Liver (tissue), 9 donors: ENCODE data around the gene YEATS2. TPM values are rescaled to one million over a fixed set of nuclear protein-coding genes. Genes with fewer than 3 reads are reported as not detected.

Source experiments
- DNase-seq: peaks from one replicate; pipeline ENCODE4 v3.0.0-alpha.2; 2017; ENCODE audit warnings: low spot score
- H3K27ac ChIP-seq, 2 donors: one replicate each; pipeline ENCODE4 v1.7.0; 2013; ENCODE audit warnings: inconsistent platforms in 2 of 2, low read length in 2 of 2, control low read depth in 1 of 2, low read depth in 1 of 2, mild to moderate bottlenecking in 1 of 2
- H3K27me3 ChIP-seq, 4 donors: one replicate each; pipeline versions ENCODE4 v1.6.1 to v1.7.0; 2013; ENCODE audit warnings: low read length in 3 of 4, inconsistent platforms in 1 of 4, mild to moderate bottlenecking in 1 of 4, moderate library complexity in 1 of 4; ENCODE audit not compliant: control insufficient read depth in 4 of 4, insufficient read depth in 4 of 4
- H3K36me3 ChIP-seq, 4 donors: one replicate each; pipeline versions ENCODE4 v1.6.1 to v1.7.0; 2013; ENCODE audit warnings: low read length in 3 of 4, mild to moderate bottlenecking in 3 of 4, low read depth in 1 of 4, moderate library complexity in 1 of 4; ENCODE audit not compliant: control insufficient read depth in 4 of 4, insufficient read depth in 3 of 4
- H3K4me1 ChIP-seq, 4 donors: one replicate each; pipeline versions ENCODE4 v1.6.1 to v1.7.0; 2013; ENCODE audit warnings: low read length in 3 of 4, mild to moderate bottlenecking in 3 of 4, moderate library complexity in 1 of 4; ENCODE audit not compliant: control insufficient read depth in 4 of 4, insufficient read depth in 4 of 4
- H3K4me3 ChIP-seq, 3 donors: one replicate each; pipeline versions ENCODE4 v1.6.1 to v1.7.0; 2013; ENCODE audit warnings: low read length in 3 of 3, control low read depth in 1 of 3, low read depth in 1 of 3, mild to moderate bottlenecking in 1 of 3
- H3K9ac ChIP-seq, 2 donors: one replicate each; pipeline ENCODE4 v1.7.0; 2013; ENCODE audit warnings: low read length in 2 of 2, mild to moderate bottlenecking in 2 of 2, moderate library complexity in 2 of 2, control low read depth in 1 of 2, low read depth in 1 of 2
- H3K9me3 ChIP-seq, 4 donors: one replicate each; pipeline versions ENCODE4 v1.6.1 to v1.7.0; 2013; ENCODE audit warnings: low read length in 3 of 4; ENCODE audit not compliant: control insufficient read depth in 4 of 4
- CTCF ChIP-seq: fragments of 150-350 bp; IDR thresholded peaks from 2 replicates; pipeline ENCODE4 v1.5.1; 2017; ENCODE audit warnings: improper control_type of control experiment, low read depth, low read length; ENCODE audit not compliant: missing input control
- EGR1 ChIP-seq, 2 donors: IDR thresholded peaks; 2 replicates each; pipeline ENCODE4 v1.6.1; 2016 to 2018; ENCODE audit warnings: antibody characterized with exemption in 2 of 2, low read depth in 2 of 2
- FOXA1 ChIP-seq: IDR thresholded peaks from 2 replicates; pipeline ENCODE4 v1.6.1; 2016; ENCODE audit warnings: antibody characterized with exemption
- FOXA2 ChIP-seq: IDR thresholded peaks from 2 replicates; pipeline ENCODE4 v1.6.1; 2016; ENCODE audit warnings: antibody characterized with exemption
- HNF4A ChIP-seq, 2 donors: conservative IDR thresholded peaks; 2 replicates each; pipeline ENCODE4 v1.6.1; 2016; ENCODE audit warnings: antibody characterized with exemption in 2 of 2, mild to moderate bottlenecking in 2 of 2
- HNF4G ChIP-seq: IDR thresholded peaks from 2 replicates; pipeline ENCODE4 v1.6.1; 2016; ENCODE audit warnings: antibody characterized with exemption
- JUND ChIP-seq, 2 donors: IDR thresholded peaks; 2 replicates each; pipeline ENCODE4 v1.6.1; 2016; ENCODE audit warnings: antibody characterized with exemption in 2 of 2
- MAX ChIP-seq: IDR thresholded peaks from 2 replicates; pipeline ENCODE4 v1.6.1; 2016; ENCODE audit warnings: antibody characterized with exemption
- RAD21 ChIP-seq, 2 donors: IDR thresholded peaks; 2 replicates each; pipeline ENCODE4 v1.6.1; 2016; ENCODE audit warnings: antibody characterized with exemption in 2 of 2, mild to moderate bottlenecking in 2 of 2
- RXRA ChIP-seq, 2 donors: IDR thresholded peaks; 2 replicates each; pipeline ENCODE4 v1.6.1; 2017 to 2018; ENCODE audit warnings: antibody characterized with exemption in 2 of 2, mild to moderate bottlenecking in 1 of 2
- SP1 ChIP-seq: IDR thresholded peaks from 2 replicates; pipeline ENCODE4 v1.6.1; 2018; ENCODE audit warnings: antibody characterized with exemption, mild to moderate bottlenecking
- TAF1 ChIP-seq: conservative IDR thresholded peaks from 2 replicates; pipeline ENCODE4 v1.6.1; 2016; ENCODE audit warnings: antibody characterized with exemption, mild to moderate bottlenecking
- YY1 ChIP-seq: IDR thresholded peaks from 2 replicates; pipeline ENCODE4 v1.6.1; 2016; ENCODE audit warnings: antibody characterized with exemption, mild to moderate bottlenecking
- WGBS: extraction: QIAGEN DNeasy Blood & Tissue Kit; methylation state at CpG from one replicate; pipeline ENCODE4 v1.1.7; 2013; 5-methylcytosine and 5-hydroxymethylcytosine counted together
- polyA plus RNA-seq, 2 donors: library from polyadenylated mRNA; stranded (reverse) in 1 of 2; unstranded in 1 of 2; fragments of 200-250 nt in 1 of 2; fragments of >200 nt in 1 of 2; fragmentation: Nextera tagmentation in 1 of 2; extraction: Ambion mirVana in 1 of 2; gene quantifications; one replicate each; pipeline versions ENCODE4 v1.2.1 to v1.2.3, GENCODE V29; 2013 to 2015
- total RNA-seq, 2 donors: library from RNA; depleted of rRNA; stranded (reverse); fragments of >200 nt; gene quantifications; one replicate each; pipeline ENCODE4 v1.2.3, GENCODE V29; 2014
- TF ChIP-seq, protein P1 (sequence below): IDR thresholded peaks from 2 replicates; pipeline ENCODE4 v1.6.1; 2016; ENCODE audit warnings: antibody characterized with exemption, mild to moderate bottlenecking
- TF ChIP-seq, protein P2 (sequence below): IDR thresholded peaks from 2 replicates; pipeline ENCODE4 v1.6.1; 2016; ENCODE audit warnings: antibody characterized with exemption
- donor health status: healthy.
- donor health status: healthy.
- donor health status: healthy.
- donor health status: healthy.
- donor health status: healthy.

YEATS2 gene
- total and polyA plus RNA-seq, 4 donors = 1.5 to 9.4 (median 4.9) TPM

DNA sequence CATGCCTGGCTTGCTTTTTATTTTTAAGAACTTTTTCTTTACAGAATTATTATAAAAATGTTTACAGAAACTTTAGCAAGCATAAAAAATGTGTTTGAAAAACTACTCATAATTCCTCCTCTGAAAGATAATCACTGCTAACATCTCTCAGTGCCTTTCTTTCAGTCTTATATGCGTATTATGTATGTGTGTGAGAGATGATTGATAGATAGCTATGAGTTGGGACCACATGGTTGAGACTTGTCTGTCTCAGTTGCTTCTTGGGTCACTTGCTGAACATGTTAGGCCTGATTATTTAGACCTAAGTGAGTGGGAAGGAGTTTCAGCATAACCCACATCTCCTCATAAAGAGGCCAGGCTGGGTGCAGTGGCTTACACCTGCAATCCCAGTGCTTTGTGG, 116.6 kb downstream of the YEATS2 start:
- Histone ChIP-seq H3K4me1 (no peaks in the 10 kb centered on the region), H3K27me3 (no peaks in the 10 kb centered on the region), H3K36me3 (peaks cover 3 to 20% (median 18%) of the 10 kb centered on the region in 4 donors), H3K4me3 (no peak overlapping the region), H3K9ac (no peak overlapping the region), H3K9me3 (no peaks in the 10 kb centered on the region), H3K27ac (no peak overlapping the region)
- 97% methylated on average over 1 of the region's 1 CpG for WGBS
- no peak for DNase-seq
- no peak for TF ChIP-seq FOXA2
- TF ChIP-seq EGR1 (IDR thresholded peaks at IDR 0.05; ENCODE audit: low read depth in 2 of 2) = no peak
- TF ChIP-seq, protein P1, sequence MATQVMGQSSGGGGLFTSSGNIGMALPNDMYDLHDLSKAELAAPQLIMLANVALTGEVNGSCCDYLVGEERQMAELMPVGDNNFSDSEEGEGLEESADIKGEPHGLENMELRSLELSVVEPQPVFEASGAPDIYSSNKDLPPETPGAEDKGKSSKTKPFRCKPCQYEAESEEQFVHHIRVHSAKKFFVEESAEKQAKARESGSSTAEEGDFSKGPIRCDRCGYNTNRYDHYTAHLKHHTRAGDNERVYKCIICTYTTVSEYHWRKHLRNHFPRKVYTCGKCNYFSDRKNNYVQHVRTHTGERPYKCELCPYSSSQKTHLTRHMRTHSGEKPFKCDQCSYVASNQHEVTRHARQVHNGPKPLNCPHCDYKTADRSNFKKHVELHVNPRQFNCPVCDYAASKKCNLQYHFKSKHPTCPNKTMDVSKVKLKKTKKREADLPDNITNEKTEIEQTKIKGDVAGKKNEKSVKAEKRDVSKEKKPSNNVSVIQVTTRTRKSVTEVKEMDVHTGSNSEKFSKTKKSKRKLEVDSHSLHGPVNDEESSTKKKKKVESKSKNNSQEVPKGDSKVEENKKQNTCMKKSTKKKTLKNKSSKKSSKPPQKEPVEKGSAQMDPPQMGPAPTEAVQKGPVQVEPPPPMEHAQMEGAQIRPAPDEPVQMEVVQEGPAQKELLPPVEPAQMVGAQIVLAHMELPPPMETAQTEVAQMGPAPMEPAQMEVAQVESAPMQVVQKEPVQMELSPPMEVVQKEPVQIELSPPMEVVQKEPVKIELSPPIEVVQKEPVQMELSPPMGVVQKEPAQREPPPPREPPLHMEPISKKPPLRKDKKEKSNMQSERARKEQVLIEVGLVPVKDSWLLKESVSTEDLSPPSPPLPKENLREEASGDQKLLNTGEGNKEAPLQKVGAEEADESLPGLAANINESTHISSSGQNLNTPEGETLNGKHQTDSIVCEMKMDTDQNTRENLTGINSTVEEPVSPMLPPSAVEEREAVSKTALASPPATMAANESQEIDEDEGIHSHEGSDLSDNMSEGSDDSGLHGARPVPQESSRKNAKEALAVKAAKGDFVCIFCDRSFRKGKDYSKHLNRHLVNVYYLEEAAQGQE = no peak
- no peak for TF ChIP-seq YY1
- TF ChIP-seq JUND (IDR thresholded peaks at IDR 0.05) = no peak
- no peak for TF ChIP-seq FOXA1

DNA sequence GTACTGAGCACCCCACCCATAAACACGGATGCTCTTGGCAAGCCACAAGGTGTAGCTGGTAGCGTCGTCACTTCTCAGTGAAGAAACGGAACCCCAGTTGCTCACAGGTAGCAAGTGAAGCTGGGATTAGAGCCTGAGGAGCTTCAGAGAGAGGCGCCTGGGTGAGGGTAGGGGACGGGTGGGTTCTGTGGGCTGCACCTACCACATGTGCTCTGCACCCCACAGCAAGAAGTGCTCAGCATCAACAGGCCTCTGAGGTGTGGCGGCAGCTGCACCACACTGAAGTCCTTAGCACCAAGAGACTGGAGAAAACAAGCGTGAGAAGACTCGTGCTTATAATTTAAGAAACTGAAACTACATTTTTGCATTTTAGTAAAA, 118.0 kb downstream of the YEATS2 start:
- TF ChIP-seq FOXA2 = no peak
- TF ChIP-seq, protein P2, sequence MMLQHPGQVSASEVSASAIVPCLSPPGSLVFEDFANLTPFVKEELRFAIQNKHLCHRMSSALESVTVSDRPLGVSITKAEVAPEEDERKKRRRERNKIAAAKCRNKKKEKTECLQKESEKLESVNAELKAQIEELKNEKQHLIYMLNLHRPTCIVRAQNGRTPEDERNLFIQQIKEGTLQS = no peak
- no peak for TF ChIP-seq RAD21 (IDR thresholded peaks at IDR 0.05)
- no peak for TF ChIP-seq CTCF
- no peak for TF ChIP-seq HNF4A (conservative IDR thresholded peaks at IDR 0.05)
- Histone ChIP-seq H3K4me1 (no peaks in the 10 kb centered on the region), H3K9ac (no peak overlapping the region), H3K27me3 (no peaks in the 10 kb centered on the region), H3K4me3 (no peak overlapping the region), H3K27ac (no peak overlapping the region), H3K36me3 (peaks cover 0 to 11% (median 8%) of the 10 kb centered on the region in 4 donors), H3K9me3 (no peaks in the 10 kb centered on the region)
- no peak for DNase-seq
- WGBS = 88% methylated on average over 9 of the region's 9 CpGs

GRCh38 chr3:183815951-183816475, 118.4 kb downstream of the YEATS2 start:
- DNase-seq = no peak
- H3K9me3 ChIP-seq = no peaks in the 10 kb centered on the region
- 88% methylated on average over 12 of the region's 12 CpGs for WGBS
- H3K36me3 ChIP-seq = peaks cover 0 to 9% (median 4%) of the 10 kb centered on the region in 4 donors
- no peaks in the 10 kb centered on the region for H3K4me1 ChIP-seq
- no peaks in the 10 kb centered on the region for H3K27me3 ChIP-seq
- H3K9ac ChIP-seq = no peak overlapping the region
- H3K4me3 ChIP-seq = no peak overlapping the region
- TF ChIP-seq HNF4A (conservative IDR thresholded peaks at IDR 0.05) (no peak), TAF1 (no peak), HNF4G (no peak), MAX (no peak), YY1 (no peak), RAD21 (IDR thresholded peaks at IDR 0.05) (no peak), SP1 (no peak), RXRA (IDR thresholded peaks at IDR 0.05) (no peak)
- H3K27ac ChIP-seq = no peak overlapping the region
